K562 (cell line): ENCODE measurements around the gene GCK. TPM values are rescaled to one million over a fixed set of nuclear protein-coding genes. Genes with fewer than 3 reads are reported as not detected.
A peak's percentile ranks its signal among the peaks of the same experiment; 100 is the strongest.

Experiments used
- BCOR ChIP-seq: fragments of 450-650 bp; IDR thresholded peaks from 2 replicates; pipeline ENCODE4 v1.6.1; 2016
- COPS2 ChIP-seq: fragments of 450-650 bp; conservative IDR thresholded peaks from 2 replicates; pipeline ENCODE4 v1.6.1; 2016; ENCODE audit warnings: mild to moderate bottlenecking, moderate library complexity
- FOXK2 ChIP-seq, 2 experiments: fragments of 450-650 bp; IDR thresholded peaks in 1 of 2; conservative IDR thresholded peaks in 1 of 2; 2 replicates each; pipeline ENCODE4 v1.6.1; 2016; ENCODE audit warnings: low read depth in 2 of 2, mild to moderate bottlenecking in 1 of 2
- IFI16 ChIP-seq: fragments of 250-450 bp; sonication (Bioruptor Pico); IDR thresholded peaks from 2 replicates; pipeline ENCODE4 v2.1.2; 2022; ENCODE audit warnings: mild to moderate bottlenecking, inconsistent platforms
- KDM5B ChIP-seq: fragments of 200-600 bp; sonication (generic); IDR thresholded peaks from 2 replicates; pipeline ENCODE4 v1.6.1; 2012; ENCODE audit warnings: low read depth, mild to moderate bottlenecking, moderate library complexity, low read length, control low read depth, inconsistent platforms; ENCODE audit not compliant: insufficient replicate concordance
- MED1 ChIP-seq: sonication (generic); formaldehyde crosslinking; IDR thresholded peaks from 2 replicates; pipeline ENCODE4 v1.8.1; 2023; ENCODE audit warnings: missing genetic modification reagents, borderline replicate concordance
- NEUROD1 ChIP-seq: fragments of 150-350 bp; IDR thresholded peaks from 2 replicates; pipeline ENCODE4 v1.6.1; 2014; ENCODE audit warnings: borderline replicate concordance, low read length, low read depth; ENCODE audit not compliant: partially characterized antibody
- PCBP2 ChIP-seq: fragments of 200-400 bp; formaldehyde crosslinking; IDR thresholded peaks from 2 replicates; pipeline ENCODE4 v1.6.1; 2018; ENCODE audit warnings: low read length, low read depth, mild to moderate bottlenecking, moderate library complexity; ENCODE audit not compliant: poor library complexity, severe bottlenecking
- POLR2AphosphoS5 ChIP-seq: IDR thresholded peaks from 2 replicates; pipeline ENCODE4 v1.6.1; 2011; ENCODE audit warnings: mild to moderate bottlenecking, low read depth, low read length, moderate library complexity; ENCODE audit not compliant: control insufficient read depth, insufficient read depth
- PTTG1 ChIP-seq: fragments of 450-650 bp; IDR thresholded peaks from 2 replicates; pipeline ENCODE4 v1.6.1; 2016; ENCODE audit warnings: low read depth, mild to moderate bottlenecking, missing genetic modification characterization, missing compliant biosample characterization
- SPI1 ChIP-seq: IDR thresholded peaks from 2 replicates; pipeline ENCODE4 v1.6.1; 2011; ENCODE audit warnings: low read depth, low read length, control low read depth, borderline replicate concordance
- STAT5B ChIP-seq: fragments of 250-450 bp; sonication (Bioruptor Pico); IDR thresholded peaks from 2 replicates; pipeline ENCODE4 v1.8.0; 2021; ENCODE audit warnings: mild to moderate bottlenecking, inconsistent platforms
- STAT6 ChIP-seq: sonication (generic); formaldehyde crosslinking; IDR thresholded peaks from 2 replicates; pipeline ENCODE4 v1.8.1; 2023; ENCODE audit warnings: mild to moderate bottlenecking, missing genetic modification reagents
- TAF15 ChIP-seq: fragments of 200-400 bp; formaldehyde crosslinking; IDR thresholded peaks from 2 replicates; pipeline ENCODE4 v1.6.1; 2017; ENCODE audit warnings: mild to moderate bottlenecking, low read depth, low read length, moderate library complexity
- TFE3 ChIP-seq: fragments of 450-650 bp; formaldehyde crosslinking; IDR thresholded peaks from 2 replicates; pipeline ENCODE4 v1.4.0; 2020; ENCODE audit warnings: mild to moderate bottlenecking, mixed read lengths
- THRAP3 ChIP-seq: fragments of 450-650 bp; IDR thresholded peaks from 2 replicates; pipeline ENCODE4 v1.6.1; 2016; ENCODE audit warnings: mild to moderate bottlenecking, inconsistent platforms, borderline replicate concordance
- TOE1 ChIP-seq, 2 experiments: fragments of 450-650 bp in 1 of 2; sonication (generic) in 1 of 2; formaldehyde crosslinking in 1 of 2; IDR thresholded peaks; 2 replicates each; pipeline versions ENCODE4 v1.7.1 to v1.8.0; 2016 to 2022; ENCODE audit warnings: borderline replicate concordance in 2 of 2, mild to moderate bottlenecking in 2 of 2, antibody characterized with exemption in 1 of 2, inconsistent platforms in 1 of 2, low read depth in 1 of 2, missing genetic modification reagents in 1 of 2, moderate library complexity in 1 of 2
- ZFX ChIP-seq: sonication (generic); formaldehyde crosslinking; IDR thresholded peaks from 2 replicates; pipeline ENCODE4 v1.8.0; 2022; ENCODE audit warnings: mild to moderate bottlenecking, missing genetic modification reagents, moderate library complexity
- ZNF431 ChIP-seq: sonication (generic); formaldehyde crosslinking; IDR thresholded peaks from 2 replicates; pipeline ENCODE4 v1.8.0; 2022; ENCODE audit warnings: mild to moderate bottlenecking, missing genetic modification reagents
- ZNF589 ChIP-seq: fragments of 200-800 bp; sonication (Bioruptor generic); IDR thresholded peaks from 2 replicates; pipeline ENCODE4 v1.6.1; 2016; ENCODE audit warnings: low read depth, missing genetic modification characterization, missing compliant biosample characterization
- ZNF695 ChIP-seq: fragments of 450-650 bp; formaldehyde crosslinking; IDR thresholded peaks from 2 replicates; pipeline ENCODE4 v1.4.0; 2020; ENCODE audit warnings: mild to moderate bottlenecking, moderate library complexity
- polyA plus RNA-seq, 8 experiments: library from polyadenylated mRNA; depleted of rRNA in 4 of 8; stranded (reverse) in 5 of 8; unstranded in 3 of 8; fragments of >200 nt; fragmentation: Nextera tagmentation in 2 of 8; fragmentation: Illumina TruSeq in 1 of 8; extraction: Ambion mirVana in 2 of 8; extraction: Trizol in 1 of 8; gene quantifications; 2 replicates each; pipeline versions ENCODE4 v1.2.1 to v1.2.3, GENCODE V29; 2011 to 2014; ENCODE audit warnings: inconsistent platforms in 1 of 8, missing spikeins in 1 of 8
- total RNA-seq, 7 experiments: library from RNA; depleted of rRNA in 6 of 7; stranded (reverse); fragments of >200 nt in 6 of 7; fragmentation: Illumina TruSeq in 2 of 7; extraction: Trizol in 2 of 7; gene quantifications; 2 replicates each; pipeline versions ENCODE4 v1.2.1 to v1.2.3, GENCODE V29; 2011 to 2021; ENCODE audit warnings: low replicate concordance in 1 of 7
- TF ChIP-seq, protein P1 (sequence below): fragments of 450-650 bp; formaldehyde crosslinking; IDR thresholded peaks from 2 replicates; pipeline ENCODE4 v1.4.0; 2020; ENCODE audit warnings: mild to moderate bottlenecking

The GCK gene
- total and polyA plus RNA-seq, 9 of the 15 experiments (the other 6 are each of a cell fraction or from before 2014, with no cell fraction given): 0.11 to 0.55 (median 0.16) TPM; not detected in 3

GRCh38 chr7:44200699-44201461, 11.6 kb upstream of the GCK start, which contains the start of gene YKT6 (continued):
- no peak for TF ChIP-seq TOE1 (IDR thresholded peaks at IDR 0.05; ENCODE audit: borderline replicate concordance)
- no peak for TF ChIP-seq TOE1 (CRISPR knock-in tag; IDR thresholded peaks at IDR 0.05; ENCODE audit: borderline replicate concordance, low read depth)
- TF ChIP-seq MED1: no peak
- no peak for TF ChIP-seq ZNF695 (CRISPR knock-in tag)
- TF ChIP-seq COPS2: no peak
- no peak for TF ChIP-seq TFE3 (CRISPR knock-in tag)
- peak; percentile 78 for TF ChIP-seq ZFX (CRISPR knock-in tag)
- no peak for TF ChIP-seq ZNF431 (CRISPR knock-in tag)
- TF ChIP-seq NEUROD1: no peak
- TF ChIP-seq THRAP3: no peak
- TF ChIP-seq, protein P1, sequence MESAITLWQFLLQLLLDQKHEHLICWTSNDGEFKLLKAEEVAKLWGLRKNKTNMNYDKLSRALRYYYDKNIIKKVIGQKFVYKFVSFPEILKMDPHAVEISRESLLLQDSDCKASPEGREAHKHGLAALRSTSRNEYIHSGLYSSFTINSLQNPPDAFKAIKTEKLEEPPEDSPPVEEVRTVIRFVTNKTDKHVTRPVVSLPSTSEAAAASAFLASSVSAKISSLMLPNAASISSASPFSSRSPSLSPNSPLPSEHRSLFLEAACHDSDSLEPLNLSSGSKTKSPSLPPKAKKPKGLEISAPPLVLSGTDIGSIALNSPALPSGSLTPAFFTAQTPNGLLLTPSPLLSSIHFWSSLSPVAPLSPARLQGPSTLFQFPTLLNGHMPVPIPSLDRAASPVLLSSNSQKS (CRISPR knock-in tag): no peak
- TF ChIP-seq PCBP2: no peak
- no peak for TF ChIP-seq BCOR
- TF ChIP-seq IFI16 (CRISPR knock-in tag): no peak
- TF ChIP-seq ZNF589: no peak
- TF ChIP-seq PTTG1 (tag): no peak
- peak; percentile 73 to 75 for TF ChIP-seq FOXK2 (conservative IDR thresholded peaks at IDR 0.05 in 1 of 2, IDR thresholded peaks at IDR 0.05 in 1 of 2; ENCODE audit: low read depth in 2 of 2)
- TF ChIP-seq SPI1: peak; percentile 71
- peak; percentile 69; the same call in 1 of the 2 replicates for TF ChIP-seq POLR2AphosphoS5
- TF ChIP-seq STAT5B (CRISPR knock-in tag): no peak
- TF ChIP-seq KDM5B: peak; percentile 93
- no peak for TF ChIP-seq TAF15
- TF ChIP-seq STAT6 (CRISPR knock-in tag): no peak
